GM19099 (cell line): ENCODE data around the gene CRTC3.

Experiments
- POLR2A ChIP-seq: IDR thresholded peaks from 3 replicates; pipeline ENCODE4 v1.6.1; 2011; ENCODE audit warnings: low read depth; ENCODE audit not compliant: insufficient read length; ENCODE audit errors: extremely low read depth

Gene CRTC3

GRCh38 chr15:90513448-90513847 is 16.3 kb upstream of the CRTC3 start:
- no peak for TF ChIP-seq POLR2A

- TF ChIP-seq POLR2A = no peak
Measured at GRCh38 chr15:90519688-90520087, 10.0 kb upstream of the CRTC3 start.

- TF ChIP-seq POLR2A = no peak
Measured at GRCh38 chr15:90520365-90520764, 9.4 kb upstream of the CRTC3 start.

- no peak for TF ChIP-seq POLR2A
Measured at GRCh38 chr15:90523373-90523772, 6.3 kb upstream of the CRTC3 start.

GRCh38 chr15:90529011-90529370 is 732 bp upstream of the CRTC3 start:
- TF ChIP-seq POLR2A = no peak

GRCh38 chr15:90530250-90531051 is 728 bp downstream of the CRTC3 start:
- TF ChIP-seq POLR2A = no peak

- no peak for TF ChIP-seq POLR2A
Measured at GRCh38 chr15:90531147-90531546, 1.4 kb downstream of the CRTC3 start.

- no peak for TF ChIP-seq POLR2A
Measured at GRCh38 chr15:90535254-90535653, 5.5 kb downstream of the CRTC3 start.

GRCh38 chr15:90539789-90540188 is 10.1 kb downstream of the CRTC3 start:
- TF ChIP-seq POLR2A = no peak

- no peak for TF ChIP-seq POLR2A
Measured at GRCh38 chr15:90540768-90541167, 11.0 kb downstream of the CRTC3 start.

- no peak for TF ChIP-seq POLR2A
Measured at GRCh38 chr15:90545095-90545494, 15.4 kb downstream of the CRTC3 start.

- no peak for TF ChIP-seq POLR2A
Measured at GRCh38 chr15:90547540-90547939, 17.8 kb downstream of the CRTC3 start.

- no peak for TF ChIP-seq POLR2A
Measured at GRCh38 chr15:90550919-90551318, 21.2 kb downstream of the CRTC3 start.

- TF ChIP-seq POLR2A = no peak
Measured at GRCh38 chr15:90552162-90552928, 22.6 kb downstream of the CRTC3 start.

- no peak for TF ChIP-seq POLR2A
Measured at GRCh38 chr15:90552929-90553211, 23.1 kb downstream of the CRTC3 start.

GRCh38 chr15:90553248-90553745 is 23.6 kb downstream of the CRTC3 start:
- TF ChIP-seq POLR2A = no peak

- TF ChIP-seq POLR2A = no peak
Measured at GRCh38 chr15:90557186-90558084, 27.7 kb downstream of the CRTC3 start.
